IMR-90 (cell line): ENCODE data around the gene RBL2. TPM values are rescaled to one million over a fixed set of nuclear protein-coding genes. Genes with fewer than 3 reads are reported as not detected.

Experiments used
- ATAC-seq: fragments of 200-7000 bp; cut with Tn5 transposase; 2 replicates; pipeline ENCODE4 v1.9.1; 2020; ENCODE audit warnings: low read depth, mild to moderate bottlenecking, moderate library complexity
- BruUV-seq: library from RNA; stranded (reverse); fragments of 400-500 nt; replicated peaks from 2 replicates; lab custom pipeline; 2021; lab: Mats Ljungman, UMichigan
- CTCF ChIA-PET: fragments of 300-600 bp; formaldehyde crosslinking; extraction: SDS; loops from one replicate; lab custom pipeline; 2021; ENCODE audit warnings: antibody characterized with exemption; lab: Yijun Ruan, JAX
- POLR2A ChIA-PET: fragments of 300-600 bp; sonication (Branson Sonifier 250); formaldehyde crosslinking; loops from one replicate; lab custom pipeline; 2022; ENCODE audit warnings: antibody characterized with exemption; ENCODE audit not compliant: unreplicated experiment; lab: Charles Lee
- DNase-seq: peaks from one replicate; pipeline ENCODE4 v3.0.0; 2013
- H2AFZ ChIP-seq: replicated peaks from 2 replicates; pipeline ENCODE3; 2013; ENCODE audit warnings: low read length, mild to moderate bottlenecking; ENCODE audit not compliant: poor library complexity
- H2AK5ac ChIP-seq: 2 replicates; pipeline ENCODE4 v1.6.1; 2013; ENCODE audit warnings: low read depth, low read length, inconsistent platforms
- H2AK9ac ChIP-seq: replicated peaks from 2 replicates; pipeline ENCODE3; 2013; ENCODE audit warnings: mild to moderate bottlenecking, low read depth, low read length, moderate library complexity; ENCODE audit not compliant: poor library complexity
- H2BK120ac ChIP-seq: 2 replicates; pipeline ENCODE4 v1.6.1; 2013; ENCODE audit warnings: low read depth, low read length, inconsistent platforms
- H2BK15ac ChIP-seq: 3 replicates; pipeline ENCODE4 v1.6.1; 2013; ENCODE audit warnings: low read depth, low read length, inconsistent platforms
- H2BK20ac ChIP-seq: 2 replicates; pipeline ENCODE4 v1.6.1; 2013; ENCODE audit warnings: low read depth, mild to moderate bottlenecking, inconsistent platforms, low read length, moderate library complexity
- H2BK5ac ChIP-seq: 2 replicates; pipeline ENCODE4 v1.6.1; 2013; ENCODE audit warnings: mild to moderate bottlenecking, low read depth, low read length, inconsistent platforms; ENCODE audit not compliant: poor library complexity, severe bottlenecking
- H3K14ac ChIP-seq: replicated peaks from 2 replicates; pipeline ENCODE4 v1.6.1; 2013; ENCODE audit warnings: low read depth, low read length, inconsistent platforms
- H3K18ac ChIP-seq: 2 replicates; pipeline ENCODE4 v1.6.1; 2013; ENCODE audit warnings: low read depth, low read length, control low read depth
- H3K23ac ChIP-seq: 2 replicates; pipeline ENCODE4 v1.6.1; 2013; ENCODE audit warnings: low read depth, low read length, inconsistent platforms
- H3K27ac ChIP-seq: 2 replicates; pipeline ENCODE4 v1.5.1; 2013; ENCODE audit warnings: mild to moderate bottlenecking, control low read depth, low read length; ENCODE audit not compliant: insufficient read depth
- H3K27me3 ChIP-seq: 2 replicates; pipeline ENCODE4 v1.6.1; 2013; ENCODE audit warnings: low read length; ENCODE audit not compliant: control insufficient read depth, insufficient read depth
- H3K36me3 ChIP-seq: 2 replicates; pipeline ENCODE4 v1.6.1; 2013; ENCODE audit warnings: low read length, mixed read lengths; ENCODE audit not compliant: control insufficient read depth, insufficient read depth
- H3K4ac ChIP-seq: 2 replicates; pipeline ENCODE4 v1.6.1; 2013; ENCODE audit warnings: low read depth, low read length, inconsistent platforms
- H3K4me1 ChIP-seq: 2 replicates; pipeline ENCODE4 v1.6.1; 2013; ENCODE audit warnings: low read length, mixed read lengths; ENCODE audit not compliant: control insufficient read depth, insufficient read depth
- H3K4me2 ChIP-seq: 2 replicates; pipeline ENCODE4 v1.6.1; 2013; ENCODE audit warnings: low read depth, mild to moderate bottlenecking, control low read depth, low read length, moderate library complexity
- H3K4me3 ChIP-seq: 2 replicates; pipeline ENCODE4 v1.5.1; 2013; ENCODE audit warnings: low read depth, mild to moderate bottlenecking, control low read depth, low read length, moderate library complexity; ENCODE audit not compliant: insufficient read depth
- H3K56ac ChIP-seq: 2 replicates; pipeline ENCODE4 v1.6.1; 2013; ENCODE audit warnings: low read length, inconsistent platforms; ENCODE audit not compliant: insufficient read depth; ENCODE audit errors: extremely low read depth
- H3K79me1 ChIP-seq, 2 experiments: 2 replicates each; pipeline ENCODE4 v1.6.1; 2013; ENCODE audit warnings: low read length in 2 of 2, inconsistent platforms in 1 of 2, low read depth in 1 of 2
- H3K9ac ChIP-seq: 2 replicates; pipeline ENCODE4 v1.6.1; 2013; ENCODE audit warnings: low read depth, low read length, control low read depth
- H3K9me1 ChIP-seq: 2 replicates; pipeline ENCODE4 v1.6.1; 2013; ENCODE audit warnings: low read length, inconsistent platforms; ENCODE audit not compliant: insufficient read depth
- H3K9me3 ChIP-seq: 2 replicates; pipeline ENCODE4 v1.6.1; 2013; ENCODE audit warnings: low read length; ENCODE audit not compliant: control insufficient read depth, insufficient read depth
- H4K20me1 ChIP-seq: 2 replicates; pipeline ENCODE4 v1.6.1; 2013; ENCODE audit warnings: low read length, inconsistent platforms; ENCODE audit not compliant: insufficient read depth
- H4K5ac ChIP-seq: 2 replicates; pipeline ENCODE4 v1.6.1; 2013; ENCODE audit warnings: mild to moderate bottlenecking, low read depth, low read length, control low read depth
- H4K8ac ChIP-seq, 2 experiments: 2 replicates each; pipeline ENCODE4 v1.6.1; 2013; ENCODE audit warnings: low read depth in 2 of 2, low read length in 2 of 2, control low read depth in 1 of 2, inconsistent platforms in 1 of 2
- H4K91ac ChIP-seq: 2 replicates; pipeline ENCODE4 v1.6.1; 2013; ENCODE audit warnings: low read depth, low read length, inconsistent platforms; ENCODE audit not compliant: insufficient read depth
- BHLHE40 ChIP-seq: fragments of 150-350 bp; IDR thresholded peaks from 2 replicates; pipeline ENCODE4 v1.6.1; 2016; ENCODE audit warnings: mild to moderate bottlenecking, low read depth, low read length
- MAFK ChIP-seq: IDR thresholded peaks from 2 replicates; pipeline ENCODE4 v1.6.1; 2012; ENCODE audit warnings: low read depth, low read length, improper control_type of control experiment
- NFE2L2 ChIP-seq: fragments of 150-350 bp; IDR thresholded peaks from 2 replicates; pipeline ENCODE4 v1.6.1; 2016; ENCODE audit warnings: low read depth, mild to moderate bottlenecking, low read length
- dilution Hi-C: fragments of 300-500 bp; cut with HindIII; formaldehyde crosslinking; loops from one replicate; pipeline ENCODE4 v1.14.3; 2018; ENCODE audit warnings: low sequenced_read_pairs; ENCODE audit not compliant: unreplicated experiment
- in situ Hi-C: fragments of 300-500 bp; cut with MboI; formaldehyde crosslinking; loops from 3 replicates; pipeline ENCODE4 v1.14.3; 2019; ENCODE audit warnings: low sequenced_read_pairs, inconsistent platforms, mixed read lengths
- intact Hi-C: fragments of 100-400 bp; cut with micrococcal nuclease; formaldehyde crosslinking; loops from 2 replicates; pipeline ENCODE4 v1.10.0; 2022
- polyA plus RNA-seq, 3 experiments: library from polyadenylated mRNA; depleted of rRNA; stranded (reverse); fragments of >200 nt; gene quantifications; 2 replicates each; pipeline ENCODE4 v1.2.3, GENCODE V29; 2012; ENCODE audit warnings: low replicate concordance in 1 of 3
- total RNA-seq: library from RNA; depleted of rRNA; stranded (reverse); fragments of >200 nt; gene quantifications from 2 replicates; pipeline ENCODE4 v1.2.3, GENCODE V29; 2012

Gene RBL2
- total and polyA plus RNA-seq, 2 of the 4 experiments (the other 2 are of a cell fraction), result 19.7 to 23.4 TPM

- Histone ChIP-seq H3K27me3 (no peaks in the 10 kb centered on the region), H3K4me3 (no peak overlapping the region), H3K27ac (no peak overlapping the region), H4K8ac (no peak overlapping the region), H3K56ac (no peak overlapping the region; the same call in 1 of the 2 replicates), H4K91ac (no peak overlapping the region), H3K9ac (no peak overlapping the region), H4K5ac (no peak overlapping the region), H2AFZ (no peak overlapping the region), H2BK15ac (no peak overlapping the region), H3K18ac (no peak overlapping the region), H2BK5ac (no peak overlapping the region), H3K4me1 (peaks cover 2% of the 10 kb centered on the region; the same call in 1 of the 2 replicates), H2AK5ac (no peak overlapping the region), H3K79me1 (no peaks in the 10 kb centered on the region; a peak in 1 of 4 replicates), H3K36me3 (peaks cover 17% of the 10 kb centered on the region), H3K4ac (no peak overlapping the region), H2BK120ac (no peak overlapping the region), H3K23ac (no peak overlapping the region), H3K9me3 (no peaks in the 10 kb centered on the region), H2BK20ac (no peak overlapping the region), H3K4me2 (no peak overlapping the region), H3K9me1 (no peaks in the 10 kb centered on the region), H4K20me1 (no peaks in the 10 kb centered on the region), H2AK9ac (no peak overlapping the region), H3K14ac (no peak overlapping the region)
- BruUV-seq, result no TSS peak
- intact Hi-C loops, result no loop called here
- TF ChIP-seq BHLHE40 (no peak), MAFK (no peak), NFE2L2 (no peak)
- ChIA-PET CTCF (interaction anchor here (0.5 kb wide), 1 partner anchor 25 kb away, joined by 3 read pairs; no protein-coding TSS in a partner anchor), POLR2A (no interaction called here)
- in situ Hi-C loops, result no loop called here
- DNase-seq (no peak), ATAC-seq (no peak)
- dilution Hi-C loops, result no loop called here
These were observed 52.0 kb downstream of the RBL2 start for GRCh38 chr16:53486230-53486629.
